ENCODE data around the gene MAPKAPK3. TPM values are rescaled to one million over a fixed set of nuclear protein-coding genes. Genes with fewer than 3 reads are reported as not detected.
A peak's percentile ranks its signal among the peaks of the same experiment; 100 is the strongest.

Gene MAPKAPK3
- total RNA-seq, 4 donors from 2014 or later, result 235 to 466 (median 387) TPM

DNA sequence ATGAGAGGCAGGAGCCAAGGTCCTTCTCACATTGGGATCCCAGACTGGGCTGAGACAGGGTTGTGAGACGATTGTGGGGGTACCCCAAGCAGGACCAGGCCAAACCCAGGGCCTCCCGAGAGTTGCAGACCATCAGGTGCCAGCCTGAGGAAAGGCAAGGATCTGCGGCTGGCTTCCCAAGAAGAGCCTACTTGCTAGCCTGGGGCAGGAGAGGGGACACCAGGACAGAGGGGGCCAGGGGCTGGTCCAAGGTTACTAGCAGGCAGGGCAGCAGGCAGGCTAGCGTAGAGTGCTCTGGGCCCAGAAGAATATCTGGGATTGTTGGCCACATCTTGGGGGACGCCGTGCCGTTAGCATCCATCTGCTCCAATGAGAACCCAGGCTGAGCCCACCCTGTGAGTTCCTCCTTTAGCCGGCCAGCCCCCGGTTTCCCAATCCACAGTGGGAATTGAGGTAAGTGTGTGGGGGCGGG is 5.9 kb upstream of the MAPKAPK3 start:
- intact Hi-C loops (cut with DNase I; ENCODE audit: low total_unique reads), result loop anchor here (5.0 kb wide), 1 partner anchor 254 kb away; the partner anchor contains the start of gene TMEM115
- TF ChIP-seq POLR2A (IDR thresholded peaks at IDR 0.05), result no peak
- TF ChIP-seq, protein P1, sequence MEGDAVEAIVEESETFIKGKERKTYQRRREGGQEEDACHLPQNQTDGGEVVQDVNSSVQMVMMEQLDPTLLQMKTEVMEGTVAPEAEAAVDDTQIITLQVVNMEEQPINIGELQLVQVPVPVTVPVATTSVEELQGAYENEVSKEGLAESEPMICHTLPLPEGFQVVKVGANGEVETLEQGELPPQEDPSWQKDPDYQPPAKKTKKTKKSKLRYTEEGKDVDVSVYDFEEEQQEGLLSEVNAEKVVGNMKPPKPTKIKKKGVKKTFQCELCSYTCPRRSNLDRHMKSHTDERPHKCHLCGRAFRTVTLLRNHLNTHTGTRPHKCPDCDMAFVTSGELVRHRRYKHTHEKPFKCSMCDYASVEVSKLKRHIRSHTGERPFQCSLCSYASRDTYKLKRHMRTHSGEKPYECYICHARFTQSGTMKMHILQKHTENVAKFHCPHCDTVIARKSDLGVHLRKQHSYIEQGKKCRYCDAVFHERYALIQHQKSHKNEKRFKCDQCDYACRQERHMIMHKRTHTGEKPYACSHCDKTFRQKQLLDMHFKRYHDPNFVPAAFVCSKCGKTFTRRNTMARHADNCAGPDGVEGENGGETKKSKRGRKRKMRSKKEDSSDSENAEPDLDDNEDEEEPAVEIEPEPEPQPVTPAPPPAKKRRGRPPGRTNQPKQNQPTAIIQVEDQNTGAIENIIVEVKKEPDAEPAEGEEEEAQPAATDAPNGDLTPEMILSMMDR (IDR thresholded peaks at IDR 0.05 in 4 of 5, conservative IDR thresholded peaks at IDR 0.05 in 1 of 5), result no peak
- Histone ChIP-seq H3K36me3 (peaks cover 4 to 28% of the 10 kb centered on the region in 2 donors), H3K9me3 (no peaks in the 10 kb centered on the region), H3K27me3 (no peaks in the 10 kb centered on the region), H3K4me3 (peak overlapping the region; percentile 65 to 89 (median 77)), H3K4me1 (peaks cover 54 to 64% of the 10 kb centered on the region in 2 donors), H3K27ac (peak overlapping the region; percentile 95 to 99 (median 96))
- ATAC-seq (no peak), DNase-seq (no peak)
- in situ Hi-C loops (cut with MboI; ENCODE audit: low sequenced_read_pairs in 4 of 4), result loop anchor here (5.0 to 25.0 kb wide), 5 partner anchors 34 to 894 kb away; partner anchors contain the start of genes DCAF1 (in 1 of the 4), MANF (in 1 of the 4) and RBM15B (in 1 of the 4)

DNA sequence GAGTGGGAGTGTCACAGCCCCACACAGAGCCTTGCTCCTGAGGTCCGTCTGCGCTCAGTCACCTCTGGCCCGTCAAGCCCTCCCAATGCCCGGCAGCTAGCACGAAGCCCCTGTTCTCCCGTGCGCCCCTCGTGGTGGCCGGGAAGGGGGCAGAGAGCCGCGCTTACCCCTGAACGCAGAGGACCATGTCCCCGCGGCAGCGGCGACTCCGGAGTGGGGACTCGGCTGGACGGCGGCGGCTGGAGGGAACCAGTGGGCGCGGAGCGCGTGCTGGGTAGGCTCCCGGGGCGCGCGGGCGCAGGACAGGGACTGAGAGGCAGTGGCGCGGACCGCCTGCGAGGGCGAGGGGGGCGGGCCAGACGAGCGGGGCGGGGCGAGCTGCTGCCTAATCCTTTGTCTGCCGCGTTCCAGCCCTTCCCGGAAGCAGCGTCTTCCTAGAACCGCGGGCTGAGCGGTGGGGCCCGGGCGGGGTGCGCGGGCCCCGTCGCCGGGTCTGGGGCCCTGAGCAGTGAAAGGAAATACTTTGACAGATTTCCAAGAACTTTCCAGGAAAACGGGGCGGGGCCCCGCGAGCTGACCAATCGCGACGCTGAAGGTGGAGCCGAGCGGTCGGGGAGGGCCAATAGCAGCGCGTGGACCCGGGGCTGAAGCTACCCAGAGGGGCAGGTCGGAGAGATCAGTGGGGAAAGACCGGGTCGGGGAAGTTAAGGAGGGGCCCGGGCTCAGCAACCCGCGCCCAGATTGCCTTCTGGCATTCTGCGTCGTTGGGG is 5.3 kb upstream of the MAPKAPK3 start, which contains the start of gene CISH:
Gene CISH (minus strand): TSS at position 311 of the 770 bp plus-strand sequence. CDS start 124 bp downstream, at position 187.
- intact Hi-C loops (cut with DNase I; ENCODE audit: low total_unique reads), result loop anchor here (2.0 to 5.0 kb wide), 2 partner anchors 93 to 254 kb away; partner anchors contain the start of gene TMEM115

DNA sequence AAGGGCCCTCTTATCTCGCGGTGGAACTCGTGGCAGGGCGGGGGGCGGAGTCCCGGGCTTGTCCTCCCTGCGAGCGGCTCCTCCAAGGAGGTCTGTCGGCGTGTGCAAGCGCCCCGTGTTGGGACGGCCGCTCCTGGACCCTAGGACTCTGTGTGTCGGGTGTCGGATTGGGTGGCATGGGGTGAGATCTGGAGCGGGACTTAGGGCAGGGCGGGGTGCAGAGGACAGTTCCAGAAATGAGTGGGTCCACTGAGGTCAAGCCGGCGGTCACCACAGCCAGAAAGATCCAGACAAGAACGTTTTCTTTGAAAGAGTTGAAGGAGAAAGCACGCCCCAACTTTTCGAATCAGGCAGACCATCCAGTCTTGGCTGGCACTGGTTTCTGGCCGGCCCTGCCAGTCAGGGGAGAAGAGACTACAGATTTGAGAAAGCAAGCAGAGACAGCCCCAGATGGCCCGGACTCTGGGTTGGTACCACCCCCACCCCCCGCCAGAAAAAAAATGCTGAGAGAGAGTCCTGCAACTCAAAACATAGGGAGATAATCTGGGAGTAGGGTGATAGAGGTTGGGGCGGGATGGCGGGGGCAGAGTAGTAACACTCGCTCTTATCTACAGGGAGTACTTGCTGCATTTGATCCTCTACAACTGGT is 4.6 kb upstream of the MAPKAPK3 start:
- H3K4me1 ChIP-seq, result peaks cover 47 to 55% of the 10 kb centered on the region in 2 donors
- peak overlapping the region; percentile 65 to 89 (median 77) for H3K4me3 ChIP-seq
- H3K27ac ChIP-seq, result peak overlapping the region; percentile 95 to 99 (median 96)
- intact Hi-C loops (cut with DNase I; ENCODE audit: low total_unique reads), result loop anchor here (2.0 to 5.0 kb wide), 2 partner anchors 94 to 255 kb away; partner anchors contain the start of gene TMEM115
- no peaks in the 10 kb centered on the region for H3K27me3 ChIP-seq
- H3K9me3 ChIP-seq, result no peaks in the 10 kb centered on the region
- in situ Hi-C loops (cut with MboI; ENCODE audit: low sequenced_read_pairs in 4 of 4), result loop anchor here (5.0 to 25.0 kb wide), 5 partner anchors 35 to 892 kb away; partner anchors contain the start of genes DCAF1 (in 1 of the 4), MANF (in 1 of the 4) and RBM15B (in 1 of the 4)
- no peak for DNase-seq
- peak in 1 of 2 donors; percentile 8 for ATAC-seq
- peak in 1 of 2 donors; percentile 50 for TF ChIP-seq POLR2A (IDR thresholded peaks at IDR 0.05)
- TF ChIP-seq, protein P1 (IDR thresholded peaks at IDR 0.05 in 4 of 5, conservative IDR thresholded peaks at IDR 0.05 in 1 of 5), result no peak
- peaks cover 0 to 14% of the 10 kb centered on the region in 2 donors for H3K36me3 ChIP-seq

More for the DNA sequence above, 5.3 kb upstream of the MAPKAPK3 start, which contains the start of gene CISH:
- Histone ChIP-seq H3K27me3 (no peaks in the 10 kb centered on the region), H3K9me3 (no peaks in the 10 kb centered on the region), H3K27ac (peak within 1 kb of the TSS; percentile 95 to 99 (median 96)), H3K4me3 (peak within 1 kb of the TSS; percentile 65 to 89 (median 77)), H3K4me1 (peaks cover 54 to 62% of the 10 kb centered on the region in 2 donors), H3K36me3 (peaks cover 2 to 21% of the 10 kb centered on the region in 2 donors)
- ATAC-seq, result peak; percentile 60 to 64
- in situ Hi-C loops (cut with MboI; ENCODE audit: low sequenced_read_pairs in 4 of 4), result loop anchor here (5.0 to 25.0 kb wide), 5 partner anchors 34 to 893 kb away; partner anchors contain the start of genes DCAF1 (in 1 of the 4), MANF (in 1 of the 4) and RBM15B (in 1 of the 4)
- DNase-seq, result peak; percentile 90 to 94
- TF ChIP-seq POLR2A (IDR thresholded peaks at IDR 0.05), result peak; percentile 94 to 96
- TF ChIP-seq, protein P1 (IDR thresholded peaks at IDR 0.05 in 4 of 5, conservative IDR thresholded peaks at IDR 0.05 in 1 of 5), result peak in 3 of 5 experiments; percentile 18 to 61 (median 28)
